K562 (cell line): ENCODE results near the gene CYLD. TPM values are rescaled to one million over a fixed set of nuclear protein-coding genes. Genes with fewer than 3 reads are reported as not detected.
A peak's percentile ranks its signal among the peaks of the same experiment; 100 is the strongest.

Source experiments
- ATAC-seq: fragments of 200-7000 bp; cut with Tn5 transposase; 3 replicates; pipeline ENCODE4 v1.9.1; 2020; ENCODE audit warnings: moderate library complexity
- BruUV-seq: library from RNA; stranded (reverse); fragments of 400-500 nt; replicated peaks from 2 replicates; lab custom pipeline; 2021; lab: Mats Ljungman, UMichigan
- CTCF ChIA-PET: fragments of 300-600 bp; formaldehyde crosslinking; extraction: SDS; loops from one replicate; lab custom pipeline; 2021; ENCODE audit warnings: low intra/inter-chr PET ratio; lab: Yijun Ruan, JAX
- POLR2A ChIA-PET: fragments of 300-600, 350-650 bp; sonication (Branson Sonifier 250); formaldehyde crosslinking; extraction: SDS; loops from one replicate; lab custom pipeline; 2021; ENCODE audit warnings: antibody characterized with exemption, inconsistent platforms; lab: Yijun Ruan, JAX
- DNase-seq, 4 experiments: peaks; one replicate each; pipeline versions ENCODE4 v3.0.0 to v3.0.0-alpha.2; 2011 to 2018; ENCODE audit warnings: low spot score in 3 of 4, mixed read lengths in 3 of 4; ENCODE audit errors: extremely low read depth in 1 of 4
- FAIRE-seq: peaks from 2 replicates; lab custom pipeline; 2011; peaks lifted over from hg19 to GRCh38; lab: Jason Lieb, UNC
- H2AFZ ChIP-seq: 2 replicates; pipeline ENCODE4 v1.6.0; 2011; ENCODE audit warnings: low read depth, low read length, control low read depth, inconsistent platforms
- H3K27ac ChIP-seq: fragments of 200-600 bp; 3 replicates; pipeline ENCODE4 v1.8.0; 2011; ENCODE audit warnings: low read depth, mild to moderate bottlenecking, control low read depth, inconsistent platforms, low read length, moderate library complexity, mixed read lengths; ENCODE audit errors: extremely low read depth
- H3K27me3 ChIP-seq, 2 experiments: fragments of 300-600 bp in 1 of 2; 2 replicates in 1 of 2; 3 replicates in 1 of 2; pipeline versions ENCODE4 v1.6.0 to v1.8.0; 2011; ENCODE audit warnings: inconsistent platforms in 2 of 2, low read length in 2 of 2, mild to moderate bottlenecking in 1 of 2, mixed read lengths in 1 of 2, moderate library complexity in 1 of 2; ENCODE audit not compliant: control insufficient read depth in 2 of 2, insufficient read depth in 2 of 2
- H3K36me3 ChIP-seq: fragments of 300-600 bp; 3 replicates; pipeline ENCODE4 v1.8.0; 2011; ENCODE audit warnings: mild to moderate bottlenecking, low read length, inconsistent platforms; ENCODE audit not compliant: control insufficient read depth, insufficient read depth
- H3K4me1 ChIP-seq, 2 experiments: fragments of 200-600 bp in 1 of 2; replicated peaks in 1 of 2; 2 replicates in 1 of 2; 3 replicates in 1 of 2; pipeline versions ENCODE4 v1.5.1 to v1.8.0; 2011; ENCODE audit warnings: inconsistent platforms in 2 of 2, low read length in 2 of 2, mild to moderate bottlenecking in 1 of 2, mixed read lengths in 1 of 2, moderate library complexity in 1 of 2; ENCODE audit not compliant: control insufficient read depth in 2 of 2, insufficient read depth in 2 of 2
- H3K4me2 ChIP-seq: 2 replicates; pipeline ENCODE4 v1.6.1; 2011; ENCODE audit warnings: low read length, control low read depth, inconsistent platforms, mixed read lengths; ENCODE audit not compliant: insufficient read depth
- H3K4me3 ChIP-seq: fragments of 200-600 bp; sonication (generic), shearing (Covaris generic); 2 replicates; pipeline ENCODE4 v1.5.1; 2016; ENCODE audit warnings: control low read depth, inconsistent platforms
- H3K79me2 ChIP-seq: fragments of 200-600 bp; 3 replicates; pipeline ENCODE4 v1.8.0; 2011; ENCODE audit warnings: low read length, inconsistent platforms; ENCODE audit not compliant: control insufficient read depth, insufficient read depth
- H3K9ac ChIP-seq, 2 experiments: 2 replicates each; pipeline versions ENCODE4 v1.6.0 to v1.6.1; 2011; ENCODE audit warnings: low read depth in 2 of 2, low read length in 2 of 2, control low read depth in 1 of 2, inconsistent platforms in 1 of 2, mild to moderate bottlenecking in 1 of 2, mixed read lengths in 1 of 2; ENCODE audit not compliant: insufficient read depth in 1 of 2
- H3K9me1 ChIP-seq: one replicate; pipeline ENCODE4 v1.6.0; 2011; ENCODE audit warnings: inconsistent platforms, mild to moderate bottlenecking, low read length, moderate library complexity; ENCODE audit not compliant: control insufficient read depth, insufficient read depth
- H3K9me3 ChIP-seq: replicated peaks from 2 replicates; pipeline ENCODE4 v1.5.1; 2011; ENCODE audit warnings: low read depth, low read length, inconsistent platforms; ENCODE audit not compliant: control insufficient read depth, insufficient read depth
- H4K20me1 ChIP-seq: replicated peaks from 2 replicates; pipeline ENCODE4 v1.6.1; 2011; ENCODE audit warnings: low read length, inconsistent platforms, mixed read lengths; ENCODE audit not compliant: control insufficient read depth, insufficient read depth
- CTCF ChIP-seq, 3 experiments: IDR thresholded peaks in 2 of 3; conservative IDR thresholded peaks in 1 of 3; 2 replicates each; pipeline ENCODE4 v1.5.1; 2011 to 2012; ENCODE audit warnings: low read length in 3 of 3, mild to moderate bottlenecking in 3 of 3, control low read depth in 2 of 3, improper control_type of control experiment in 1 of 3, inconsistent platforms in 1 of 3, low read depth in 1 of 3, mixed read lengths in 1 of 3, moderate library complexity in 1 of 3; ENCODE audit not compliant: insufficient read depth in 2 of 3
- ZNF609 ChIP-seq: sonication (generic); formaldehyde crosslinking; IDR thresholded peaks from 2 replicates; pipeline ENCODE4 v1.8.1; 2023; ENCODE audit warnings: missing genetic modification reagents, mild to moderate bottlenecking, borderline replicate concordance
- WGBS: fragments of 100-300 bp; shearing (Covaris generic); methylation state at CpG from one replicate; pipeline ENCODE4 v1.1.6; 2016; ENCODE audit warnings: low coverage, mixed read lengths; ENCODE audit not compliant: insufficient coverage; ENCODE audit errors: missing lambda C conversion rate; 5-methylcytosine and 5-hydroxymethylcytosine counted together
- in situ Hi-C: fragments of 300-500 bp; cut with MboI; formaldehyde crosslinking; loops from 4 replicates; pipeline ENCODE4 v1.15.0; 2018; ENCODE audit warnings: inconsistent platforms, mixed read lengths
- intact Hi-C: fragments of 100-400 bp; cut with micrococcal nuclease; formaldehyde crosslinking; loops from 2 replicates; pipeline ENCODE4 v1.14.2; 2022
- polyA plus RNA-seq, 8 experiments: library from polyadenylated mRNA; depleted of rRNA in 4 of 8; stranded (reverse) in 5 of 8; unstranded in 3 of 8; fragments of >200 nt; fragmentation: Nextera tagmentation in 2 of 8; fragmentation: Illumina TruSeq in 1 of 8; extraction: Ambion mirVana in 2 of 8; extraction: Trizol in 1 of 8; gene quantifications; 2 replicates each; pipeline versions ENCODE4 v1.2.1 to v1.2.3, GENCODE V29; 2011 to 2014; ENCODE audit warnings: inconsistent platforms in 1 of 8, missing spikeins in 1 of 8
- total RNA-seq, 7 experiments: library from RNA; depleted of rRNA in 6 of 7; stranded (reverse); fragments of >200 nt in 6 of 7; fragmentation: Illumina TruSeq in 2 of 7; extraction: Trizol in 2 of 7; gene quantifications; 2 replicates each; pipeline versions ENCODE4 v1.2.1 to v1.2.3, GENCODE V29; 2011 to 2021; ENCODE audit warnings: low replicate concordance in 1 of 7

Gene CYLD
- total and polyA plus RNA-seq, 9 of the 15 experiments (the other 6 are each of a cell fraction or from before 2014, with no cell fraction given): 3.4 to 7.4 (median 5.3) TPM

GRCh38 chr16:50814541-50814940, 72.7 kb downstream of the CYLD start:
- Histone ChIP-seq H3K79me2 (no peaks in the 10 kb centered on the region), H3K4me3 (no peak overlapping the region), H3K36me3 (no peaks in the 10 kb centered on the region), H4K20me1 (peaks cover 3% of the 10 kb centered on the region; the same call in 1 of the 2 replicates), H3K27ac (no peak overlapping the region), H3K9me1 (no peaks in the 10 kb centered on the region), H3K27me3 (peaks cover 4 to 57% of the 10 kb centered on the region in 2 experiments; a peak in 3 of 5 replicates), H2AFZ (no peak overlapping the region), H3K9ac (no peak overlapping the region), H3K9me3 (no peaks in the 10 kb centered on the region), H3K4me2 (no peak overlapping the region), H3K4me1 (no peaks in the 10 kb centered on the region)
- DNase-seq (no peak), ATAC-seq (0 out of 3 replicates have a peak, but pooled peaks have one; percentile 29), FAIRE-seq (no peak)
- WGBS: under 1% methylated on average over 7 of the region's 7 CpGs
- POLR2A ChIA-PET: interaction anchor here (0.9 to 1.2 kb wide), 2 partner anchors 18 to 1041 kb away, joined by 3 read pairs; no protein-coding TSS in a partner anchor
- CTCF ChIA-PET: no interaction called here
- no peak for TF ChIP-seq ZNF609 (CRISPR knock-in tag)
- TF ChIP-seq CTCF (IDR thresholded peaks at IDR 0.05 in 2 of 3, conservative IDR thresholded peaks at IDR 0.05 in 1 of 3; ENCODE audit: insufficient read depth in 2 of 3, low read depth in 1 of 3, low read length in 3 of 3): peak in 2 of 3 experiments; percentile 18 to 22; a peak in 1 of 6 replicates
- intact Hi-C loops: no loop called here
- no TSS peak for BruUV-seq
- in situ Hi-C loops: loop anchor here (10.0 kb wide), 1 partner anchor 440 kb away; no protein-coding TSS in a partner anchor
